A549 (cell line): ENCODE results near the gene GRAMD2B.

Experiments used
- CTCF ChIP-seq: fragments of >200 bp; sonication (Bioruptor Twin); formaldehyde crosslinking; IDR thresholded peaks from 3 replicates; pipeline ENCODE4 v1.5.1; 2016
- EP300 ChIP-seq, 2 experiments: fragments of >200 bp; sonication (Bioruptor Twin); formaldehyde crosslinking; IDR thresholded peaks; 2 replicates in 1 of 2; 3 replicates in 1 of 2; pipeline ENCODE4 v1.6.1; 2016 to 2017
- JUN ChIP-seq, 2 experiments: fragments of >200 bp; sonication (Bioruptor Twin); formaldehyde crosslinking; IDR thresholded peaks; 2 replicates in 1 of 2; 3 replicates in 1 of 2; pipeline ENCODE4 v1.6.1; 2016 to 2017
- KDM1A ChIP-seq: fragments of 200-600 bp; sonication (generic); IDR thresholded peaks from 2 replicates; pipeline ENCODE4 v1.6.1; 2016; ENCODE audit warnings: low read depth, mild to moderate bottlenecking
- KDM5A ChIP-seq: fragments of 200-600 bp; sonication (generic); IDR thresholded peaks from 2 replicates; pipeline ENCODE4 v1.6.1; 2016; ENCODE audit warnings: antibody characterized with exemption, mild to moderate bottlenecking
- MAX ChIP-seq: IDR thresholded peaks from 2 replicates; pipeline ENCODE4 v1.6.1; 2012
- PHF8 ChIP-seq: fragments of 200-600 bp; sonication (generic); IDR thresholded peaks from 2 replicates; pipeline ENCODE4 v1.6.1; 2016; ENCODE audit warnings: low read depth, mild to moderate bottlenecking, antibody characterized with exemption, moderate library complexity, borderline replicate concordance
- POLR2A ChIP-seq: IDR thresholded peaks from 2 replicates; pipeline ENCODE4 v1.6.1; 2012; ENCODE audit warnings: mild to moderate bottlenecking, low read length
- RARB ChIP-seq: fragments of 250-450 bp; sonication (Bioruptor Pico); IDR thresholded peaks from 2 replicates; pipeline ENCODE4 v1.8.0; 2021; ENCODE audit warnings: mild to moderate bottlenecking, moderate library complexity
- SMC3 ChIP-seq: fragments of >200 bp; sonication (Bioruptor Twin); formaldehyde crosslinking; IDR thresholded peaks from 3 replicates; pipeline ENCODE4 v1.6.1; 2018; ENCODE audit warnings: inconsistent platforms

- no peak for TF ChIP-seq RARB
- TF ChIP-seq KDM1A: no peak
- no peak for TF ChIP-seq EP300 (IDR thresholded peaks at IDR 0.05)
- TF ChIP-seq POLR2A: no peak
- TF ChIP-seq CTCF: no peak
- TF ChIP-seq JUN (IDR thresholded peaks at IDR 0.05): no peak
- no peak for TF ChIP-seq KDM5A
- no peak for TF ChIP-seq MAX
- no peak for TF ChIP-seq PHF8
- no peak for TF ChIP-seq SMC3
These were observed 6.0 kb upstream of the GRAMD2B start for GRCh38 chr5:126417178-126417577.
